ENCODE results near the gene C2orf80.
"Not testable (repeated sequence)": the region's sequence is repeated elsewhere in the genome, so short reads cannot be mapped to it uniquely, and the experiment has no call there.

C2orf80 gene

DNA sequence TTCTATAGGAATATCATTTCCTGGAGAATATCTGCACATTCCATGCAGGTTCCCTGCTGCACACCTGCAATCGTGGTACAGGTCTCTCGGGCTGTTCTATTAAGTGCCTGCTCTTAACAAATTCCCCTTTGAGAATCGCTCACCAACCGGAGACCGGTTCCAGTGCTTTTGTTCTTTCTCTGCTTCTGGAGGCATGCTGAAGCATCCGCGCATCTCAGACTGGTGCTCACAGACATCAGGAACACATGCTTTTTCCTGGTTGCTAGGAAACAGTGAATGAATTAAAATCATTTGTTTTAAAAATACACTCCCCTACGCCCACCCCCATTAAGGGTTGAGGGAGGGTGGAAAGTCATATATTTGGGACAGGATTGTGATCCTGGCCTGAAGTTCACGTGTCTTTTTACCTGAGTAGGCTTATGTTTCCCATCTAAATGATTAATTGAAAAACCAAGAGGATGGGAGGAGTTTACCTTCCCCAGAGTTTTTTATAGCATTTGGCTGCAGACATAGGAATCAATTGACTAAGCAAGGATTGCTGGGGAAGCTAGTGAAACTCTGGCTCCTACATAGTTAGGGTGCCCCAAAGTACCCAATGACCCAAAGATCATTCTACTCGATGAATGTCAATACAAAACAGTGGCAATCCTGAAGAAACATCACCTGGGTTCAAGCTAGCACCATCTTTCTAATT lies at the start of gene C2orf80:
Gene C2orf80, minus strand, starts transcription at position 221 of the 694 bp plus-strand sequence. CDS start 3,044 bp downstream, outside the sequence.
- no peak for DNase-seq

DNA sequence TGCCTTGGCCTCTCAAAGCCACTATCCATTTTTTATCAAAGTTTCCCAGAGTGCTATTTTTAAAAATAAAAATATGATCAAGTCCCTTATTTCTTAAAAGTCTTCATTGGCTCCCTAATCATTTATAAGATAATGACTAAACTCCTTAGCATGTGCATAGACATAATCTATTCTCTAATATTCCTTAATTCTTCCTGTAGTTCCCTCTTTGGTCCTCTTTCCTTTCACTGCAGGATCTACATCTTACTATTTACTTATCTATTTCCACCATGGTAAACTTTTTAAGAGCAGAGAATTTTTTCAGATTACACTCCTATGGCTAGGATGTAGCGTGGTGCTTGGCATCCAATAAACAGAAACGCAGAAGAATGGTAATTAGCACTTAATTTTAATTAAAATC lies 46.0 kb upstream of the C2orf80 start:
- DNase-seq: no peak

DNA sequence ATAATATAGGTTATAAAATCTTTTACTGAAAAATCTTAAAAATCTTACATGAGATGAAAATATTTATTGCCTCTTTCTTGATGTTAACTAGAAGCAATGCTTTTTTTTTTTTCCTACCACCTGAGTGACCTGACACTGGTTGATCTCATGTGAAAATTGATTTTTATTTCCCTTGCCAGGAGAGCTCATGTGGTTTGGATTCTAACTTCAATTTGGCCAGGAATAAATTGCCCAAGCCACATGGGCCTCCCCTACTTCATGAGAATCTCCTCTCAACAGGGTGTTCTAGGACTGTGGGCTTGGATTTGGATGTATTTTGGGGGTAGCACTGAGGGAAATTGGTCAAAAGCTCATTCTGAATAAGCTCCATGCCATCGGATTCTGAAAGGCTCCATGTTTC lies 45.0 kb upstream of the C2orf80 start:
- DNase-seq: no peak

DNA sequence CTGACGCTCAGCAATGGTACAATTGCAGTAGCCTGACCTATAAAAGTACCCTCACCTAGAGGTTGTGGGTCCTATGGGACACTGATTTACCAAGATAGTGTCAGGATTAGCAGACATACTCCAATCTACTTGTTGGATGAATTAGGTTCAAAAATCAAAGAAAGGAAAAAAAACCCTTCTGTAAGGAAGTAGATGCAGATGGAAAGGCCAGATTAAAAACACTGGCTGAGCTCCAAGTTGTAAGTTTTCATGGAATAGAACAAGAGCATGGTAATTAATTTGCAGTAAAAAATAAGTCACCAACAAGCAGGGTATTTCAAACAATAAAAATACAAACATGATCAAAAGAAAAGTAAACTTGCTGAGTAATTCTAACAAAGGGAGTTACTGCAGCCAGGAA lies 38.6 kb upstream of the C2orf80 start:
- no peak for DNase-seq

DNA sequence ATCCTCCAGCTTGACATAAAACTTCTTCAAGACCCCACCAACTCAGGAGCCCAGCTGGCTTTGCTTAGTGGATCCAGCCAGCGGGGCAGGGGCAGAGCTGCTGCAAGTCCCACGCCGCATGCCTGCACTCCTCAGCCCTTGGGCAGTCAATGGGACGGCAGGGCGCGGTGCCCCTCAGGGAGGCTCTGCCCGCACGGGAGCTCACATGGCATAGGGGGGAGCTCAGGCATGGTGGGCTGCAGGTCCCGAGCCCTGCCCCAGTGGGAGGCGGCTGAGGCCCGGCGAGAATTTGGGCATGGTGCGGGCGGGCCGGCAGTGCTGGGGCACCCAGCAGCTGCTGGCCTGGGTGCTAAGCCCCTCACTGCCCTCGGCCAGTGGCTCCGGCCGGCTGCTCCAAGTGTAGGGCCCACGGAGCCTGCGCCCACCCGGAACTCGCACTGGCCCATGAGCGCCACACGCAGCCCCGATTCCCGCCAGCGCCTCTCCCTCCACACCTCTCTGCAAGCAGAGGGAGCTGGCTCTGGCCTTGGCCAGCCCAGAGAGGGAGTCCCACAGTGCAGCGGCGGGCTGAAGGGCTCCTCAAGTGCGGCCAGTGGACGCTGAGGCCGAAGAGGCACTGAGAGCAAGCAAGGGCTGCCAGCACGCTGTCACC lies 37.9 kb upstream of the C2orf80 start:
- DNase-seq: no peak

DNA sequence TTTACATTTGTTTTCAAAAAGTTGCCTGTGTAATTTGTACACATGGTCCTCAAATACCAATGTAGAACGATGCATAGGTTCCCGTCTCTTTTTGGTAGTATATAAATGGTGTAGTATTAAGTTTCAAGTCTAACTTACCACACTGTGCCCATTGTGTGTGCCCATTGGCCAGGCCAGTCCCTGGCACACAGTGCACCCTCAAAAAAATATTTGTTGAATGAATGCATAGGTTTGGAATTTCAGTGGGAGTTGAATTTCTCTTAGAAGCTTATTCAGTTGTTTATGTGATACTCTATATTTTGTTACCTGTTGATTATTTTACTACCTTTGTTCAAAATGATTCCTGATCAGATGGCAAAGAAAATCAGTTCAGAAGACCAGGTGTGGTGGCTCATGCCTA lies 35.0 kb upstream of the C2orf80 start:
- no peak for DNase-seq

DNA sequence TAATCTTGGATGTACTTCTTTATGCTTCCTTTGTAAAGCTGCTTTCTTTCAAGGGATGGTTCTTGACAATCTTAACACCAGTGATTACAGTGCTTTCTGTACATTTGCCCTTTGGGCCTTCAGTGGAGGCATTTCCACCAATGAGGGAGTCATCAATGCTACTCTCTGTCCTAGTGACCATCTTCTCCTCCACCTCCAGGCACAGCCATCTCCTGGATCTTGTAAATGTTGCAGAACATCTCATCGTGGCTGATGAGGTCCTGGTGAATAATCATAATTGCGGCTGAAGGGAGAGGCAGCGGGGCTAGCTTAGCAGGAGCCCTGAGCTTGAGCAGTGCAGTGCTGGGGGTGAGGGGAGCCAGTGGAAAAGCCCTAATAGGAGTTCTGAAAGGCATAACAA lies 32.5 kb upstream of the C2orf80 start:
- no peak for DNase-seq

DNA sequence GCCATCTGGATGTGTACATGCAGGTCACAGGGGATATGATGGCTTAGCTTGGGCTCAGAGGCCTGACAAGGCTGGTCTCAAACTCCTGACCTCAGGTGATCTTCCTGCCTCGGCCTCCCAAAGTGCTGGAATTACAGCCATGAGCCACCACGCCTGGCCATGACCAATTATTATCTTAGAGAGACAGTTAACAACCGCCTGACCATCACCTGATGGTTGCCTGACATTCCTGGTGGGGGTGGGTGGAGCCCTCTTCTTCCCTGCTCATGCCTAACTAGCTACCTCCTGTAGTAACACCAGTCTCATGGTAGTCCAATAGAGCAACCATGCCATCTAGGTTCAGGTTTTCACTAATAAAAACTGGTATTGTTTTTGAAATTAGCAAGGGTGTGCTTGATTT lies 32.0 kb upstream of the C2orf80 start:
- DNase-seq: not testable (repeated sequence)

DNA sequence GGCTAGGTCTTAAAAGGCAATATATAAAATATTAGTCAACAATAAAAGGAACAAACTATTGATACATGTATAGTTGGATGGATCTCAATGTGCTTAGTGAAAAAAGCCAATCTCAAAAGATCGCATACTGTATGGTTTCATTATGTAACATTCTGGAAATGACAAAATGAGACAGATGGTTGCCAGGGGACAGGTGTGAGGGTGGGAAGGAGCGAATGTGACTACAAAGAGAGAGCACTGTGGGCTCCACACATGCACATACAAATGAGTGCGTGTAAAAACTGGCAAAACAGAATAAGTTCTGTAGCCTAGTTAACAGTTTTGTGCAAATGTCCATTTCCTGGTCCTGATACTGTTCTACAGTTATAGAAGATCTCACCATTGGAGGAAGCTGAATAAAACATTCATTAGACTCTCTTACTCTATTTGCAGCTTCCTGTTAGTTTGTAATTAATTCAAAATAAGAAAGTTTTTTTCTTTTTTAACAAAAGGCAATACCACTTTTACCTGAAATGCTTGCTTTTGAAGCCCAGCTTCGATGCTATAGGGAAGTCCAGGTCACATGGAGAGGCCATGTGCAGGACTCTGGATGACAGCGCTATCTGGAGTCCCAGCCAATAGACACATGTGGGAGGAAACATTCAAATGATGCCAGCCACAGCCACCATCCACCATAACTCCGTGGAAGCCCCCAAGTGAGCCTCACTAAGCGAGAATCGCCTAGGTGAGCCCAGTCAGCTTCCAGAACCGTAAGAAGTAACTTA lies 21.0 kb upstream of the C2orf80 start:
- no peak for DNase-seq

DNA sequence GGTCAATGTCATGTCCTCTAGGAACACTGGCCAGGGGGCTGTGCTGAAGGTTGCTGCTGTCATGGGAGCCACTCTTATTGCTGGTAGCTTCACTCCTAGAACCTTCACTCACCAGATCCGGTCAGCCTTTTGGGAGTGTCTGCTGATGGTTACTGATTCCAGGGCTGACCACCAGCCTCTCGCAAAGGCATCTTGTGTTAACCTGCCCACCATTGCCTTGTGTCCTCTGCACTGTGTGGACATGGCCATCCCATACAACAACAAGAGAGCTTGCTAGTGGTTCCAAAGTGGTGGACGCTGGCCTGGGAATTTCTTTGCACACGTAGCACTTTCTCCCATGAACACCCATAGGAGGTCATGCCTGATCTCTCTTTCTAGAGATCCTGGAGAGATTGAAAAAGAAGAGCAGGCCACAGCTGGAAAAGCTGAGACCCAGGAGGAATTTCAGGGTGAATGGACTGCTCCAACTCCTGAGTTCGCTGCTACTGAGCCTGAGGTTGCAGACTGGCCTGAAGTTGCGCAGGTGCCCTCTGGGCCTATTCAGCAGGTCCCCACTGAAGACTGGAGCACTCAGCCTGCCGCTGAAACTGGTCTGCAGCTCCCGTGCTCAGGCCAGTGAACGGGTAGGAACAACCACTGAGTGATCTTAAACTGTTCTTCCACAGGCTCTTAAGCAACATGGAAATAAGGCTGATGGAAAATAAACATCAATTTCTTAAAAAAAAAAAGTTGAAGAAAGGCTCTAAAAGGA lies 18.7 kb upstream of the C2orf80 start:
- no peak for DNase-seq

DNA sequence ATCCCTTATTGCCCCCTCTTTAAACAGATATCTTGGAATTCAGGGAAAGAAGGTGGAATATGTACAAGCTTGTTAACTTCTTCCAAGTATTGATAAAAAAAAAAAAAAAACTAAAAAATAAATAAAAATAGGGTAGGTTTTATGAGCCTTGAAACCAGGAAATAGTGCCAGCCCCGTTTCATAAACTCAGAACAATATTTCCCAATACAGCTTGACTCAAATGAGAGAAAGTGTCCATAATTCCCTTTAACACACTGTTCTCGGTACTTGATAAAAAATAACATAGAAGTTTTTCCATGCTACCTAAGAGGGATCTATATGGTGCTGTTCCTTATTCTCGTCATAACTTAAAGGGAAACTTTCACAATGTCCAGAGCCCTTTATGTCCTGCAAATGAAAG lies 17.9 kb upstream of the C2orf80 start:
- no peak for DNase-seq

DNA sequence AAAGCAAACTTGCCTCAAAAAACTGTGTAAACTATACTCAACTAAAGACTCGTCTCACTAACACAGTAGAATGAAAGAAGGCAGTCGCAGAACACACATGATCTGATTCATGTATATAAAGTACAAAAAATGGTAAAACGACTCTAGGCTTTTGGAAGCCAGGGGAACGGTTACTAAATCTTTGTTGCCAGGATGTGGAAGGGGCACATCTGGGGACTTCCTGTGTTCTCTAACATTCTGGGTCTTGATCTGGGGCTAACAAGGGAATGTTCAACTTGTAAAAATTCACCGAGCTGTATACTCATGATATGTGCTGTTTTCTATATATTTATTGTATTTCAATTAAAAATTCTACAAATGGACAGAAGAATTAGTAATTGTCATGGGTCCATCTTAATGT lies 14.3 kb upstream of the C2orf80 start:
- no peak for DNase-seq

DNA sequence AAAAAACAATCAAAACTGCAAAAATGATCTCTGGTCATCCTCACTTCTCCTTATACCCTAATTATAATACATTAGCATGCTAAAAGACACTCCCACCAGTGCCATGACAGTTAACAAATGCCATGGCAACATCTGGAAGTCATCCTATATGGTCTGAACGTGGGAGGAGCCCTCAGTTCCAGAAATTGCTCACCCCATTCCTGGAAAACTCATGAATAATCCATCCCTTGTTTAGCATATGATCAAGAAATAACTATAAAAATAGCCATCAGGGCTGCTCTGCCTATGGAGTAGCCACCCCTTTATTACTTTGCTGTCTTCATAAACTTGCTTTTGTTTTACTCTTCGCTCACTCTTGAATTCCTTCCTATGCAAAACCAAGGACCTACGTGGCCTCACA lies 5.7 kb upstream of the C2orf80 start:
- DNase-seq: no peak

DNA sequence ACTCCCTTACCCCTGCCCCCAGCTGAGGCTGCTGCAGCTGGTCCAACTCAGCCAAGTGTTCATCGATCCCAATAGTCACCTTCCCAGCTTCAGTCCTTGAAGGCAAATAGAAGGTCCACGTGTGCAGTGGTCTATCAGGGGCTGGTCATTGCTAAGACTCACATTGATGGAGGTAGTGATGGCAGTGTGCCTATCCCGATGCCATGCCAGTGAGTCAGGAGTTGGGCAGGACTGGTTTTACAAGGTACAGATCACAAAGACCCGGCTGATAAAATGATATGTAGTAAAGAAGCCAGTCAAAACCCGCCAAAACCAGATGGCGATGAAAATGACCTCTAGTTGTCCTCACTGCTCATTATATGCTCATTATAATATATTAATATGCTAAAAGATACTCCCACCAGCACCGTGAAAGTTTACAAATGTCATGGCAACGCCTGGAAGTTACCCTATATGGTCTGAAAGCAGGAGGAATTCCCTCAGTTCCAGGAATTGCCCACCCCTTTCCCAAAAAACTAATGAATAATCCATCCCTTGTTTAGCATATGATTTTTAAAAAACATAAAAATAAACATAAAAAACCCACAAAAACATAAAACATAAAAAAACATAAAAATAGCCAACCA lies 2.9 kb upstream of the C2orf80 start:
- no peak for DNase-seq

DNA sequence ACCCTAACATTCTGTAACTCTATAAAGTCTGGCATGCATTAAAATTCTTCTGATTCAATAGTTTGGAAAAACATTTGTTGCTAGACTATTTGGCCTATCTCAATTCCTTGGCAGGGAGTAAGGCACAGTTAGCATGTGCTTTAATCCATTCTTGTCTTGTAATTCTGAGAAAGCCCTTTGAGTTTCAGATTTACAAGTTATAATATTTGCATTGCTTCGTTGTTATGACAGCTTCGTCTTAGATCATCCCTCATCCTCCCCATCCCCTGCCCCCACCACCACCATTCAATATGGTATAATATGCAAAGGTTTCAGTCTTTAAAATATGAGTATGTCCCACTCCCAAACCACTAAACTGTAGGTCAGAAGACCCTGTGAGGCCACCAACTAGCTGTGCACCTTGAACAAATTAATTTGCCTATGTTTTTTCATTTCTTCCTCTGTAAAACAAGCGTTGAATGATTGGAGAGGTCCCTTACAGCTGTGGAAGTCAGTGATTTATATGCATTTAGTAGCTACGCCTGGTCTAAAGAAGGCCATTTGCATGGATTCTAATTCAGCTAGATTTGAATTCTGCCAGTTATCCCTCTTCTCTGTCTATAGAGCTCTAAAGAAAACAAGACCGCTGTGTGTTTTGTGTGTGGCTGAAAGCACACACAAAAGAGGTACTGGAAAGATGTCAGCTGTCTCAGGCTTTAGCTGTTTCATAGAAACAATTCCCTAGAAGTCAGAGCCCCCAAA lies 591 bp downstream of the C2orf80 start:
- no peak for DNase-seq

DNA sequence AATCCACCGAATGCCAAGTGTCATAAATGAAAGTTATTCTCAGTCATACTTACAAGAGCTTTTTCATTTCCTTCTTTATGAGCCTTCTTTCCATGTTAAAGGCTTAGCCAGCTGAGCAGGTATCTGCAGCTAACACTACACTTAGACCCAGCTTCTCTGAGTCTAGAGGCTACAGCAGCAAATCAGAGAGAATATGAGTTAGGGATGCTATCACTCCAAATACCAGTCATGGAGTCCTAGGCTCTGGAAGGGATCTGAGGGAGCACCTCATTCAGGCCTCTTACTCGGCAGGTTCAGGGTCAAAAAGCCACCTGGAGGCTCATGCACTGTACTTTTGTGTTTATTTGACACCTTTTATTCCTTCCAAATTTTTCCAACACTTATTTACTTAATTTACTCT lies 2.9 kb downstream of the C2orf80 start:
- no peak for DNase-seq

DNA sequence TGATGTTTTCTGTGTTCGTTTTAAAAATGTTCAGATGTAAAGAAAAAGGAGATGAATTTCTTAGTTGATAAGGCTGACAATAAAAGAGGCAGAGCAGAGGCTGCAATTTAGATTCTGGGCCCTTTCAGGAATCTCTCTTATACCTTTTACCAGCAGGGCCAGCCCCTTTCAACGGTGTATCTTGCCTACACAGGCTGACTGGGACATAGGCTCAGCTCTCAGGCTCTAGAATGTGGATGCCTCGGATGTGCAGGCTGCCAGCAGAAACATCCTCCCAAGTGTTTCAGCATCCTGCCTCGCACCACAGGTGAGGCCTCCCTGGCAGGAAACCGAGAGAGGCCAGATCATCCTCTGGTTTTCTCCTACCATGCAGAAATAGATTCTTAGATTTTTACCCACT lies 3.4 kb downstream of the C2orf80 start:
- DNase-seq: no peak

DNA sequence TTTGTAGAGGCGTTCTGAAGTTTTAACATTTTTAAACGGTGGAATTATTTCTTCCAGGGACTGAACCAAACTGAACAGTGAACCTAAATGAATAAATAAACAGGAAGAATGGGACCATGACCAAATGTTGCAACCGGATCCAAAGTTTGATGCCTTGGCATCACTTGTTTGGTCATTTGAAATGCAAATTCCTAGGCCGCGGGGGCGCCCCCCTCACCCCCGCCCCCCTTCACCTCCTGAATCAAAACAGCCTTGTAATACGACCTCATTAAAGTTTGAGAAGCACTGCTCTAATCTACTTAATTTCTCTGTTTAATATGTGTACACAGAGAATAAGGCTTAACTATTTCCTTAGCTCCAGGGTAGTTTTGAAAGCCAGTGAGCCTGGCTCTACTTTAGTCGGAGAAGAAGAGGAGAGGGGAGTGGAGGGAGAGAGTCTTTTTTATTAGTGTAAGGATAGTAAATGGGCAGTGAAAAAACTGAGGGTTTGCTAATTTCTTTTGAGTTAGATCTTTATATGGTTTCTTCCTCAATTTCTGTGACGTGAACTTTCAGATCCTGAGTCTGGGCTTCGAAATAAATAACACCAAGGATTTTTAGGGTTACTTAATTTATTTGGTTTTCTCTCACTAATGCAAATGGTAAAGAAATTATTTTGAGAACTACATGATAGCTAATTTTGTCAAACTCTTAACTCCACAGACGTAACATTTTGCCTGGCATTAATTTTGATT lies 5.7 kb downstream of the C2orf80 start:
- no peak for DNase-seq

DNA sequence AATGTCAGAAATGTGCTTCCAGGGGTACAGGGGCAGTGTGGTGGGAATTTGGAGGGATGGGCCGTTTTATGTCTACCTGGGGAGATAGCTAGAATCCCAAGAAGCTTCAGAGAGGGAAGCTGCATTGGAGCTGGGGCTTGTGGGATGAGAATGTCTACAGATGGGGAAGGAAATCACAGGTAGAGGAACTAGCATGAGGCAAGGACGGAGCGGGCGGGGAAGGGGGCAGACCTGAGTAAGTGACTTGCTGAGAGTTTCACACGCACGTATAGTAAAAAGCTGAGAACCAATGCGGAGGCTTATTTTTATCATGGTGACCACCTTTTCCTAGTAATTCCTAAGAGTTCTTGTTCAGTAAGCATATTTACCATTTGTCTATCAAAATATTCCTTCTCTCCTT lies 6.3 kb downstream of the C2orf80 start:
- DNase-seq: no peak

DNA sequence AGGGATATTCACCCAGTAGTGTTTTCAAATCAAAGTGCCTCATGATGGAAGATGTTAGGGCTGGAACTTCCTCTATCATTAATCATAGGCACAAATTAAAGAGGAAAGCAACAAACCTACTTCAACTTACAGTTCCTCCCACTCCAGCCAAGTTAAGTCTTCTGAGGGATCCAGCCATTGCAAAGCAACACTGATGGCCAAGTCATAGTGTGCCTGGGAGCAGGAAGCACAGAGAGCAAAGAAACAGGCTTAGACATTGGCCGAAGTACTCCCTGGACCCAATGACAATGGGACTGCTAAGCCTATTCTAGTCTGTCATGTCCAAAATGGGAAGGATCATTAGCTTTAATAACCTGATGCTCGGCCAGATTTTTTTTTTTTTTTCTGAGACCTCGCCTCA lies 7.0 kb downstream of the C2orf80 start:
- DNase-seq: no peak

DNA sequence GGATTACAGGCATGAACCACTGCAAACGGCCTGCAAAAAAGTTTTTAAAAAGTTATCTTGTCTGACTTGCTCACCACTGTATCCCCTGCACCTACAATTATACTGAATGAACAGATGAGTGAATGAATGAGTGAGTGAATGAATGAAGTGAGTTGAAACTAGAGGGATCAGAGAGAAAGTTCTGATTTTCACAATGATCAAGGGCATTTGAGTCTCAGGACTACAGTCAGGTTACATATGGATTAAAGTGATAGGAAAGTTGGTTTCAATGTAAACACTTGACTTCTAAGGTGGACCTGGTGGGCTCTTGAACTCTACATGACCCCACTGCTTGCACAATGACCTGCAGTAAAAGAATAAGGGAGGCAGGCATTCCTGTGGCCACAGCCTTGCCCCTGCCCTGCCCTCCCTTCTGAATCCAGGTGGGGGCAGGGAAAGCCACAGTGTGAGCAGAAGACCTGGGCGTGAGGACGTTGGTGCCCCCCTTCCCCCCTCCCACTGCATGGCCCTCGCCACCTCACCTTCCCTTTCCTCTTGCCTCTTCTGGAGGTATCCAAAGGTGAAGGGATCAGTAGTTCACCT lies 10.7 kb downstream of the C2orf80 start:
- no peak for DNase-seq

All from NCI-H2081 treated with DMSO at 0.1 percent for 48 hours (cell line).